H1 (cell line): Measurements from ENCODE around the gene AIRE. TPM values are rescaled to one million over a fixed set of nuclear protein-coding genes. Genes with fewer than 3 reads are reported as not detected.

ENCODE experiments used
- CTCF ChIA-PET: fragments of 300-600 bp; sonication (Branson Sonifier 250); formaldehyde crosslinking; loops from one replicate; lab custom pipeline; 2021; ENCODE audit not compliant: partially characterized antibody; lab: Charles Lee
- POLR2A ChIA-PET: fragments of 300-600 bp; sonication (Branson Sonifier 250); formaldehyde crosslinking; loops from one replicate; lab custom pipeline; 2021; ENCODE audit warnings: inconsistent platforms; ENCODE audit not compliant: partially characterized antibody; lab: Charles Lee
- DNase-seq, 2 experiments: peaks; one replicate each; pipeline versions ENCODE4 v3.0.0 to v3.0.0-alpha.2; 2010 to 2022; ENCODE audit warnings: low spot score in 2 of 2, low read depth in 1 of 2, mixed read lengths in 1 of 2
- FAIRE-seq: peaks from 2 replicates; lab custom pipeline; 2011; peaks lifted over from hg19 to GRCh38; lab: Jason Lieb, UNC
- H2AFZ ChIP-seq: 2 replicates; pipeline ENCODE4 v1.8.1; 2012; ENCODE audit warnings: low read length, inconsistent platforms
- H2AK5ac ChIP-seq: 2 replicates; pipeline ENCODE4 v1.6.1; 2013; ENCODE audit warnings: low read depth, low read length
- H2BK120ac ChIP-seq: replicated peaks from 2 replicates; pipeline ENCODE3; 2013; ENCODE audit warnings: low read depth, low read length, inconsistent platforms
- H2BK12ac ChIP-seq: 2 replicates; pipeline ENCODE4 v1.6.1; 2013; ENCODE audit warnings: low read depth, low read length
- H2BK15ac ChIP-seq: 2 replicates; pipeline ENCODE4 v1.6.1; 2013; ENCODE audit warnings: low read length
- H2BK20ac ChIP-seq: 2 replicates; pipeline ENCODE4 v1.6.1; 2013; ENCODE audit warnings: low read length
- H2BK5ac ChIP-seq: 2 replicates; pipeline ENCODE4 v1.6.1; 2013; ENCODE audit warnings: low read depth, low read length
- H3K14ac ChIP-seq: 2 replicates; pipeline ENCODE4 v1.6.1; 2013; ENCODE audit warnings: inconsistent platforms; ENCODE audit not compliant: insufficient read length
- H3K18ac ChIP-seq: 2 replicates; pipeline ENCODE4 v1.6.1; 2013; ENCODE audit warnings: low read length; ENCODE audit errors: extremely low read depth
- H3K23ac ChIP-seq: 2 replicates; pipeline ENCODE4 v1.6.1; 2013; ENCODE audit warnings: inconsistent platforms; ENCODE audit not compliant: insufficient read length
- H3K23me2 ChIP-seq: 2 replicates; pipeline ENCODE4 v1.6.1; 2013; ENCODE audit warnings: low read depth, low read length
- H3K27ac ChIP-seq: 2 replicates; pipeline ENCODE4 v1.6.1; 2011; ENCODE audit warnings: low read depth, low read length, inconsistent platforms
- H3K27me3 ChIP-seq, 4 experiments: replicated peaks in 1 of 4; 1 replicate in 1 of 4; 2 replicates in 3 of 4; pipeline versions ENCODE4 v1.6.1 to v1.8.1; 2011 to 2013; ENCODE audit warnings: low read length in 3 of 4, mild to moderate bottlenecking in 3 of 4, inconsistent platforms in 2 of 4, mixed read lengths in 2 of 4, moderate library complexity in 1 of 4; ENCODE audit not compliant: control insufficient read depth in 3 of 4, insufficient read depth in 3 of 4; ENCODE audit errors: extremely low read depth in 1 of 4
- H3K36me3 ChIP-seq, 4 experiments: 2 replicates each; pipeline versions ENCODE4 v1.6.1 to v1.8.1; 2011 to 2013; ENCODE audit warnings: mild to moderate bottlenecking in 4 of 4, low read length in 3 of 4, moderate library complexity in 2 of 4, control low read depth in 1 of 4, inconsistent platforms in 1 of 4; ENCODE audit not compliant: insufficient read depth in 4 of 4, control insufficient read depth in 2 of 4
- H3K4ac ChIP-seq: replicated peaks from 2 replicates; pipeline ENCODE3; 2013; ENCODE audit warnings: low read length, low read depth, mixed read lengths, inconsistent platforms; ENCODE audit not compliant: insufficient read length
- H3K4me1 ChIP-seq, 4 experiments: replicated peaks in 1 of 4; 1 replicate in 1 of 4; 2 replicates in 3 of 4; pipeline versions ENCODE4 v1.6.1 to v1.8.1; 2011 to 2013; ENCODE audit warnings: low read length in 3 of 4, inconsistent platforms in 2 of 4, mixed read lengths in 1 of 4; ENCODE audit not compliant: insufficient read depth in 4 of 4, control insufficient read depth in 3 of 4
- H3K4me2 ChIP-seq, 2 experiments: 2 replicates each; pipeline versions ENCODE4 v1.6.1 to v1.8.1; 2011 to 2013; ENCODE audit warnings: low read depth in 2 of 2, low read length in 2 of 2, control low read depth in 1 of 2, inconsistent platforms in 1 of 2, mild to moderate bottlenecking in 1 of 2; ENCODE audit not compliant: insufficient read depth in 1 of 2
- H3K4me3 ChIP-seq, 4 experiments: fragments of 200-600, 300-600 bp in 1 of 4; sonication (generic), shearing (Covaris generic), sonication (Bioruptor Twin) in 1 of 4; 2 replicates each; pipeline versions ENCODE4 v1.5.1 to v1.8.1; 2011 to 2016; ENCODE audit warnings: low read length in 4 of 4, low read depth in 3 of 4, control low read depth in 2 of 4, inconsistent platforms in 2 of 4, mild to moderate bottlenecking in 2 of 4, mixed read lengths in 1 of 4, moderate library complexity in 1 of 4; ENCODE audit not compliant: insufficient read depth in 2 of 4; ENCODE audit errors: extremely low read depth in 1 of 4
- H3K56ac ChIP-seq: replicated peaks from 2 replicates; pipeline ENCODE3; 2013; ENCODE audit warnings: low read depth, mild to moderate bottlenecking, mixed read lengths, low read length, inconsistent platforms; ENCODE audit not compliant: insufficient read length
- H3K79me1 ChIP-seq: 2 replicates; pipeline ENCODE4 v1.6.1; 2013; ENCODE audit warnings: low read depth, low read length, control low read depth
- H3K79me2 ChIP-seq, 2 experiments: 2 replicates each; pipeline versions ENCODE4 v1.6.1 to v1.8.1; 2012 to 2013; ENCODE audit warnings: low read length in 2 of 2, mild to moderate bottlenecking in 2 of 2, inconsistent platforms in 1 of 2; ENCODE audit not compliant: insufficient read depth in 2 of 2, control insufficient read depth in 1 of 2
- H3K9ac ChIP-seq, 4 experiments: replicated peaks in 1 of 4; 1 replicate in 1 of 4; 2 replicates in 3 of 4; pipeline versions ENCODE4 v1.6.1 to v1.8.1; 2011 to 2013; ENCODE audit warnings: low read depth in 3 of 4, low read length in 3 of 4, control low read depth in 2 of 4, mild to moderate bottlenecking in 2 of 4, moderate library complexity in 2 of 4, inconsistent platforms in 1 of 4; ENCODE audit errors: extremely low read depth in 1 of 4
- H3K9me3 ChIP-seq, 2 experiments: 2 replicates each; pipeline versions ENCODE4 v1.6.1 to v1.8.1; 2012 to 2013; ENCODE audit warnings: mild to moderate bottlenecking in 2 of 2, moderate library complexity in 2 of 2, control low read depth in 1 of 2, inconsistent platforms in 1 of 2, low read depth in 1 of 2, low read length in 1 of 2, mixed read lengths in 1 of 2; ENCODE audit not compliant: insufficient read depth in 2 of 2
- H4K20me1 ChIP-seq, 2 experiments: replicated peaks in 1 of 2; 2 replicates each; pipeline versions ENCODE3 to v1.8.1; 2011 to 2013; ENCODE audit warnings: inconsistent platforms in 2 of 2, low read length in 2 of 2, mild to moderate bottlenecking in 1 of 2; ENCODE audit not compliant: insufficient read depth in 2 of 2, control insufficient read depth in 1 of 2
- H4K5ac ChIP-seq: 2 replicates; pipeline ENCODE4 v1.6.1; 2013; ENCODE audit warnings: low read length, low read depth, mixed read lengths, inconsistent platforms; ENCODE audit not compliant: insufficient read length
- H4K8ac ChIP-seq: 2 replicates; pipeline ENCODE4 v1.8.0; 2013; ENCODE audit warnings: mild to moderate bottlenecking, moderate library complexity, low read length, inconsistent platforms; ENCODE audit not compliant: insufficient read depth; ENCODE audit errors: extremely low read depth
- H4K91ac ChIP-seq: replicated peaks from 2 replicates; pipeline ENCODE3; 2013; ENCODE audit warnings: low read length, mixed read lengths, inconsistent platforms; ENCODE audit not compliant: insufficient read length
- BCL11A ChIP-seq, 2 experiments: IDR thresholded peaks; one replicate each; pipeline ENCODE4 v1.6.1; 2011; ENCODE audit warnings: low read depth in 2 of 2, low read length in 2 of 2, mild to moderate bottlenecking in 2 of 2
- BRCA1 ChIP-seq: IDR thresholded peaks from 2 replicates; pipeline ENCODE4 v1.6.1; 2012; ENCODE audit warnings: low read depth, low read length, improper control_type of control experiment
- HDAC2 ChIP-seq, 2 experiments: fragments of 300-600 bp in 1 of 2; sonication (generic) in 1 of 2; IDR thresholded peaks; 2 replicates each; pipeline ENCODE4 v1.6.1; 2011 to 2012; ENCODE audit warnings: low read depth in 2 of 2, low read length in 2 of 2, mild to moderate bottlenecking in 2 of 2, moderate library complexity in 2 of 2, borderline replicate concordance in 1 of 2, inconsistent platforms in 1 of 2
- JUND ChIP-seq: IDR thresholded peaks from 2 replicates; pipeline ENCODE4 v1.6.1; 2011; ENCODE audit warnings: mild to moderate bottlenecking, improper control_type of control experiment, low read length
- MAFK ChIP-seq: IDR thresholded peaks from 2 replicates; pipeline ENCODE4 v1.6.1; 2012; ENCODE audit warnings: low read depth, mild to moderate bottlenecking, improper control_type of control experiment, low read length
- POLR2A ChIP-seq, 2 experiments: IDR thresholded peaks; 1 replicate in 1 of 2; 2 replicates in 1 of 2; pipeline ENCODE4 v1.6.1; 2011; ENCODE audit warnings: low read depth in 2 of 2, low read length in 2 of 2, mild to moderate bottlenecking in 2 of 2; ENCODE audit errors: control extremely low read depth in 1 of 2
- RXRA ChIP-seq: IDR thresholded peaks from 2 replicates; pipeline ENCODE4 v1.6.1; 2011; ENCODE audit warnings: low read depth, mild to moderate bottlenecking, low read length, moderate library complexity; ENCODE audit not compliant: insufficient read depth
- SRF ChIP-seq: IDR thresholded peaks from 2 replicates; pipeline ENCODE4 v1.6.1; 2011; ENCODE audit warnings: mild to moderate bottlenecking, low read depth, low read length, moderate library complexity
- TBP ChIP-seq: IDR thresholded peaks from 2 replicates; pipeline ENCODE4 v1.6.1; 2011; ENCODE audit warnings: low read depth, low read length, improper control_type of control experiment
- USF2 ChIP-seq: IDR thresholded peaks from 2 replicates; pipeline ENCODE4 v1.6.1; 2011; ENCODE audit warnings: low read length, improper control_type of control experiment
- ZNF274 ChIP-seq: IDR thresholded peaks from 2 replicates; pipeline ENCODE4 v1.7.0; 2012; ENCODE audit warnings: low read length, borderline replicate concordance; ENCODE audit errors: extremely low read depth
- WGBS, 2 experiments: shearing (Covaris generic) in 1 of 2; methylation state at CpG; one replicate each; pipeline versions ENCODE4 v1.1.6 to v1.1.7; 2013 to 2015; ENCODE audit warnings: low lambda C conversion rate in 2 of 2, mixed read lengths in 2 of 2, inconsistent platforms in 1 of 2, low coverage in 1 of 2, missing lambda C conversion rate in 1 of 2; ENCODE audit not compliant: insufficient replicate concordance in 2 of 2, insufficient coverage in 1 of 2, insufficient read length in 1 of 2; ENCODE audit errors: extremely low coverage in 1 of 2, missing lambda C conversion rate in 1 of 2; 5-methylcytosine and 5-hydroxymethylcytosine counted together
- polyA plus RNA-seq, 7 experiments: library from polyadenylated mRNA; depleted of rRNA in 3 of 7; stranded (reverse) in 5 of 7; unstranded in 2 of 7; fragments of >200 nt in 5 of 7; fragments of 200-250 nt in 2 of 7; gene quantifications; 1 replicate in 5 of 7; 2 replicates in 1 of 7; 4 replicates in 1 of 7; pipeline versions ENCODE4 v1.2.1 to v1.2.3, GENCODE V29; 2011 to 2013; ENCODE audit warnings: missing spikeins in 2 of 7, mixed read lengths in 2 of 7
- total RNA-seq: library from RNA; stranded (reverse); fragmentation: NEBNext Ultra II Directional; extraction: Animal tissue kit (Norgen Biotek cat#: 25700); gene quantifications from 2 replicates; pipeline ENCODE4 v1.2.1, GENCODE V29; 2021
- TF ChIP-seq, protein P1 (sequence below): IDR thresholded peaks from 2 replicates; pipeline ENCODE4 v1.6.1; 2012; ENCODE audit warnings: inconsistent platforms

AIRE gene
- total and polyA plus RNA-seq, 2 of the 8 experiments (the other 6 are each of a cell fraction or from before 2014, with no cell fraction given), result 0.09 TPM; not detected in 1

DNA sequence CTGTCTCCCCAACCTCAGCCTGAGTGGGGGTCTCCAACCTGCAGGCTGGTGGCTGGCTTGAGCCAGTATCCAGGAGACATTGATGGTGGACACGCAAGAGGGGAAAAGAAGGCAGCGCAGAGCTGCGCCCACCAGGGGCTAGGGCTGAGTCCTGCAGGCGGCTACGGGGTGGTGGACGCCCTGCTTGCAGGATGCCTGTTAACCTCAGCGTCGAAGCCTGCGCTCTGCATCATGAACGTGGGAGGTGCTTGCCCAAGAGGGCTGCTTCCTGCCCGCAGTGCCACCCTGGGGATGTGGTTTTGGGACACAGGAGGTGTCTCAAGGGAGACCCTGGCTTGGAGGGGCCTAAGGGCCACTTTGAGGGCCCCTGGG, 41.9 kb downstream of the AIRE start:
- Histone ChIP-seq H2AK5ac (no peak overlapping the region), H3K23ac (no peak overlapping the region), H3K4ac (no peak overlapping the region), H3K23me2 (no peaks in the 10 kb centered on the region), H3K4me2 (no peak overlapping the region), H3K9me3 (no peaks in the 10 kb centered on the region), H3K27me3 (no peaks in the 10 kb centered on the region), H3K4me1 (no peaks in the 10 kb centered on the region), H4K91ac (no peak overlapping the region), H3K4me3 (no peak overlapping the region), H4K20me1 (peaks cover 0 to 6% of the 10 kb centered on the region in 2 experiments), H2BK15ac (no peak overlapping the region), H3K14ac (no peak overlapping the region), H3K56ac (no peak overlapping the region), H4K5ac (no peak overlapping the region), H2BK5ac (no peak overlapping the region), H3K9ac (no peak overlapping the region; a peak in 1 of 7 replicates), H3K79me2 (no peaks in the 10 kb centered on the region), H3K27ac (no peak overlapping the region), H3K36me3 (peaks cover 0 to 23% (median 1%) of the 10 kb centered on the region in 4 experiments; a peak in 2 of 8 replicates), H2BK20ac (no peak overlapping the region), H2BK12ac (no peak overlapping the region), H3K18ac (no peak overlapping the region), H3K79me1 (no peaks in the 10 kb centered on the region), H4K8ac (no peak overlapping the region), H2BK120ac (no peak overlapping the region), H2AFZ (no peak overlapping the region)
- ChIA-PET POLR2A (interaction anchor here (0.9 kb wide), 1 partner anchor 14 kb away, joined by 4 read pairs; no protein-coding TSS in a partner anchor), CTCF (interaction anchor here (0.9 to 1.2 kb wide), 2 partner anchors 13 to 15 kb away, joined by 3 read pairs; no protein-coding TSS in a partner anchor)
- no peak for DNase-seq
- TF ChIP-seq RXRA, result no peak
- no peak for TF ChIP-seq HDAC2 (IDR thresholded peaks at IDR 0.05; ENCODE audit: borderline replicate concordance in 1 of 2, low read depth in 2 of 2, low read length in 2 of 2)
- no peak for TF ChIP-seq JUND
- TF ChIP-seq TBP, result no peak
- TF ChIP-seq POLR2A (IDR thresholded peaks at IDR 0.05; ENCODE audit: control extremely low read depth in 1 of 2, low read depth in 2 of 2, low read length in 2 of 2), result no peak
- TF ChIP-seq, protein P1, sequence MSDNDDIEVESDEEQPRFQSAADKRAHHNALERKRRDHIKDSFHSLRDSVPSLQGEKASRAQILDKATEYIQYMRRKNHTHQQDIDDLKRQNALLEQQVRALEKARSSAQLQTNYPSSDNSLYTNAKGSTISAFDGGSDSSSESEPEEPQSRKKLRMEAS, result no peak
- no peak for TF ChIP-seq BCL11A (IDR thresholded peaks at IDR 0.05; ENCODE audit: low read depth in 2 of 2, low read length in 2 of 2)
- no peak for TF ChIP-seq MAFK
- TF ChIP-seq SRF, result no peak
- TF ChIP-seq BRCA1, result no peak
- no peak for TF ChIP-seq ZNF274
- no peak for TF ChIP-seq USF2
- no peak for FAIRE-seq
- WGBS, 2 experiments, result 96% methylated on average over 10 of the region's 11 CpGs; no CpG with 5 or more reads in 1 of the 2 experiments
